Hepatocyte (in vitro differentiated cells): ENCODE data around the gene CABP4.

Experiments
- EZH2 ChIP-seq: fragments of 200-600 bp; sonication (generic); IDR thresholded peaks from 2 replicates; pipeline ENCODE4 v1.6.1; 2016; ENCODE audit warnings: antibody characterized with exemption, mild to moderate bottlenecking, borderline replicate concordance
- EZH2phosphoT487 ChIP-seq: fragments of 200-600 bp; sonication (generic); IDR thresholded peaks from one replicate; pipeline ENCODE4 v1.6.1; 2018; ENCODE audit warnings: antibody characterized with exemption, mild to moderate bottlenecking, low read depth, moderate library complexity; ENCODE audit not compliant: unreplicated experiment, severe bottlenecking

GRCh38 chr11:67466367-67466766 lies 11.2 kb downstream of the CABP4 start:
- TF ChIP-seq EZH2phosphoT487 (no peak), EZH2 (no peak)
